Neural progenitor cell (in vitro differentiated cells): ENCODE data around the gene DYNLRB1.

ENCODE experiments used
- EZH2 ChIP-seq: fragments of 200-600 bp; sonication (generic); IDR thresholded peaks from 2 replicates; pipeline ENCODE4 v1.6.1; 2017; ENCODE audit warnings: antibody characterized with exemption, mild to moderate bottlenecking, moderate library complexity
- TF ChIP-seq, protein P1 (sequence below): fragments of 200-600 bp; sonication (generic); IDR thresholded peaks from 2 replicates; pipeline ENCODE4 v1.5.1; 2017; ENCODE audit warnings: antibody characterized with exemption, mild to moderate bottlenecking

DNA sequence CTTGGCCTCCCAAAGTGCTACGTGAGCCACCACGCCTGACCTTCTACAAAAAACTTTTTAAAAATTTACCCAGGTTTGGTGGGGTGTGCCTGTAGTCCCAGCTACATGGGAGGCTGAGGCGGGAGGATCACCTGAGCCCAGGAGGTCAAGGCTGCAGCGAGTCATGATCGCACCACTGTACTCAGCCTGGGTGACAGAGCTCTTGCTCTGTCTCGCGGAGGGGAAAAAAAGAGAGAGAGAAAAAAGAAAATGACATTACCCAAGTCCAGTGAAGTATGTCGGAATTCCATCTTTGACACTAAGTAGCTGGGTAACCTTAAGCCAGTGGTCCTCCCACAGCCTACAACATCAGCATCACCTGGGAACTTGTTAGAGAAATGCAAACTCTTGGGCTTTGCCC is 23.5 kb downstream of the DYNLRB1 start:
- TF ChIP-seq, protein P1, sequence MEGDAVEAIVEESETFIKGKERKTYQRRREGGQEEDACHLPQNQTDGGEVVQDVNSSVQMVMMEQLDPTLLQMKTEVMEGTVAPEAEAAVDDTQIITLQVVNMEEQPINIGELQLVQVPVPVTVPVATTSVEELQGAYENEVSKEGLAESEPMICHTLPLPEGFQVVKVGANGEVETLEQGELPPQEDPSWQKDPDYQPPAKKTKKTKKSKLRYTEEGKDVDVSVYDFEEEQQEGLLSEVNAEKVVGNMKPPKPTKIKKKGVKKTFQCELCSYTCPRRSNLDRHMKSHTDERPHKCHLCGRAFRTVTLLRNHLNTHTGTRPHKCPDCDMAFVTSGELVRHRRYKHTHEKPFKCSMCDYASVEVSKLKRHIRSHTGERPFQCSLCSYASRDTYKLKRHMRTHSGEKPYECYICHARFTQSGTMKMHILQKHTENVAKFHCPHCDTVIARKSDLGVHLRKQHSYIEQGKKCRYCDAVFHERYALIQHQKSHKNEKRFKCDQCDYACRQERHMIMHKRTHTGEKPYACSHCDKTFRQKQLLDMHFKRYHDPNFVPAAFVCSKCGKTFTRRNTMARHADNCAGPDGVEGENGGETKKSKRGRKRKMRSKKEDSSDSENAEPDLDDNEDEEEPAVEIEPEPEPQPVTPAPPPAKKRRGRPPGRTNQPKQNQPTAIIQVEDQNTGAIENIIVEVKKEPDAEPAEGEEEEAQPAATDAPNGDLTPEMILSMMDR: no peak
- TF ChIP-seq EZH2: no peak
